HUES6 (cell line): ENCODE data around the gene MECR.

ENCODE experiments used
- H3K27ac ChIP-seq: 2 replicates; pipeline ENCODE4 v1.7.0; 2013; ENCODE audit warnings: low read depth, mild to moderate bottlenecking, low read length, inconsistent platforms
- H3K27me3 ChIP-seq: 2 replicates; pipeline ENCODE4 v1.6.1; 2013; ENCODE audit warnings: low read length; ENCODE audit not compliant: control insufficient read depth, insufficient read depth
- H3K36me3 ChIP-seq: 2 replicates; pipeline ENCODE4 v1.6.1; 2013; ENCODE audit warnings: low read length; ENCODE audit not compliant: control insufficient read depth, insufficient read depth
- H3K4me1 ChIP-seq: 2 replicates; pipeline ENCODE4 v1.6.1; 2013; ENCODE audit warnings: low read length; ENCODE audit not compliant: control insufficient read depth, insufficient read depth
- H3K4me3 ChIP-seq: 2 replicates; pipeline ENCODE4 v1.5.1; 2013; ENCODE audit warnings: low read depth, low read length
- H3K9ac ChIP-seq: one replicate; pipeline ENCODE4 v1.6.1; 2013; ENCODE audit warnings: mild to moderate bottlenecking, low read length
- H3K9me3 ChIP-seq: 2 replicates; pipeline ENCODE4 v1.6.1; 2013; ENCODE audit warnings: low read depth, low read length; ENCODE audit not compliant: control insufficient read depth, insufficient read depth

Gene MECR

DNA sequence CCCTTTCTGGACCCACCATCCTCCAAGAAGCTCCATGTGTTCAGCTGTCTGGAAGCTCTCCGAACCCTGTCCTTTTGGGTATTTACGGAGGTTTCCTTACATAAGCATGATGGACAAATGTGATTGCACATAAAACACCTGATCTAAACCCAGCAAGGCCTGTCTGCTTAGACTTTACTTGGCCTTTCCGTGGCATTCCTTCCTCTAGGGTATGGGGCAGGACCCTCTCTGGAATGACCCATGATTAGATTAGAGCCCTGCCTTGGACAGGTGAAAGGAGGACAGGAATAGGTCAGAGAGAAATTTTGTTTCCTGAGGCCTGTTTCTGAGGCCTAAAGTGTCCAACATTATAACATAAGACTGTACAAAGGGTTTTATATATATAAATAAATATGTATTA lies 22.4 kb upstream of the MECR start:
- Histone ChIP-seq H3K4me1 (peaks cover 48% of the 10 kb centered on the region), H3K4me3 (no peak overlapping the region), H3K9ac (no peak overlapping the region), H3K27me3 (peaks cover 1% of the 10 kb centered on the region), H3K9me3 (no peaks in the 10 kb centered on the region), H3K36me3 (no peaks in the 10 kb centered on the region), H3K27ac (no peak overlapping the region)

DNA sequence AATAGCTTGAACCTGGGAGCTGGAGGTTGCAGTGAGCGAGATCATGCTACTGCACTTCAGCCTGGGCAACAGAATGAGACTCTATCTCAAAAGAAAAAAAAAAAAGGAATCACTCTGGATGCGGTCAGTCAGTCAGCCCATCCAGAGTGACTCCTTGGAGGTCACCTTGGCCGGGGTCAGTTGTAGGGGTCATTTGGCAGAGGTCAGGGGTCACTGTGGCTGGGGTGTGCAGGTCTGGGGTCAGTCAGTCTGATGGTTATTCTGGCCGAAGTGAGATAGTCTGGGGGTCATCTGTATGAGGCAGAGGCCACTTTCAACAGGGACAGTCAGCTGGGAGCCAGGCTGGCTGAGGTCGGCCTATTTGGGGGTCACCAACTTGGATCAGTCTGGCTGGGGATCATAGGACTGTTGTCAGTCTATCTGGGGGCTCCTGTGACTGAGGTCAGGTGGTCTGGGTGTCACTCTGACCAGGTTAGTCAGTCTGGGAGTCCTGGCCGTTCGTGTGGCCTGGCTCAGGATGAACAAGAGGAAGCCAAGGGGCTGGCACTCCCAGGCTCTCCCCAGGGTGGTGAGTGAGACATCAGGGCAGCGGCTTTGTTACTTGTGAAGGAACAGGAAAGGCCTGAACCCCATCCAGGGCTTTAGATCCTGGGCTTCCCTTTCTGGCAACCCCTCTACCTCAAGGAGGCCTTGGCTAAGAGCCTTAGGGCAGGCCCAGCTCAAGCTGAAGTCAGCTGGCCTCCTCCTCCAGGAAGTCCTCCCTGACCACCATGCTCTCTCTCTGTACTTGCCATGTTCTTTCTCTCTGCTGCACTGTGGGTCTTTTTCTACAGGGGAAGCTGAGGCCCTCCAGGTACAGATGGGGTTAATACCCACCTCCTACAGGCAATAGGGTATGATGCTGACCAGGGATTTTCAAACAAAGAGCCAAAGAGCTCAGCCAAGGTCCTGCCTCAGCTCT lies 20.7 kb upstream of the MECR start:
- Histone ChIP-seq H3K9ac (no peak overlapping the region), H3K27ac (no peak overlapping the region), H3K9me3 (no peaks in the 10 kb centered on the region), H3K27me3 (no peaks in the 10 kb centered on the region), H3K4me1 (peaks cover 41% of the 10 kb centered on the region), H3K4me3 (no peak overlapping the region), H3K36me3 (no peaks in the 10 kb centered on the region)

DNA sequence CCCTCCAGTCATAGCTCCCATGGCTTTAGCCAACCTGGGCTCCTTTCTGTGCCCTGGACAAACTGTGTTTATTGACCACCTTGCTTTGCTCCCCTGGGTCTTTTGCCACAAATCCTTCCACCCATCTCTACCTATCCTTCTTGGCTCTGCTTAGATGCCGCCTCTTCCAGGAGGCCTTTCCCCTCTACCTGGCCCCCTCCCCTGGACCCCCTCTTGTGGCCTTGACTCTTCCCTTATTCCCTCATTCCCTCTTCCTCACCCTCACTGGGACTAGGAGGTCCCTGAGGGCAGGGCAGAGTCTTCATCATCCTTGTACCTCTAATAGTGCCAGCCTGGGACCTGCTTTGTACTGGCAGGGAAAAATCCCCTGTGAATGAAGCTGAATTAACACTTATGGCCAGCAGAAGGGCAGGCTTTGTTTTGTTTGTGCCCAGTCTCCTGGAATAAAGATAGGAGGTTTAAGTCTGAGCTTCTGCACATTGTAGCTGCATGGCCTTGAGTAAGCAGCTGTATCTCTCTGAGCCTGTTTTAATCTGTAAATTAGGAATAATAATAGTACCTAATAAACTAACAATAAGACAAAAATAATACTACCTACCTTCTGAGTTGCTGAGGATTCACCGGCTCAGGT lies 19.3 kb upstream of the MECR start:
- H3K27ac ChIP-seq, result peak overlapping the region; percentile 75
- H3K27me3 ChIP-seq, result no peaks in the 10 kb centered on the region
- H3K4me1 ChIP-seq, result peaks cover 34% of the 10 kb centered on the region
- no peaks in the 10 kb centered on the region for H3K9me3 ChIP-seq
- peak overlapping the region; percentile 69 for H3K9ac ChIP-seq
- H3K4me3 ChIP-seq, result no peak overlapping the region
- H3K36me3 ChIP-seq, result no peaks in the 10 kb centered on the region

DNA sequence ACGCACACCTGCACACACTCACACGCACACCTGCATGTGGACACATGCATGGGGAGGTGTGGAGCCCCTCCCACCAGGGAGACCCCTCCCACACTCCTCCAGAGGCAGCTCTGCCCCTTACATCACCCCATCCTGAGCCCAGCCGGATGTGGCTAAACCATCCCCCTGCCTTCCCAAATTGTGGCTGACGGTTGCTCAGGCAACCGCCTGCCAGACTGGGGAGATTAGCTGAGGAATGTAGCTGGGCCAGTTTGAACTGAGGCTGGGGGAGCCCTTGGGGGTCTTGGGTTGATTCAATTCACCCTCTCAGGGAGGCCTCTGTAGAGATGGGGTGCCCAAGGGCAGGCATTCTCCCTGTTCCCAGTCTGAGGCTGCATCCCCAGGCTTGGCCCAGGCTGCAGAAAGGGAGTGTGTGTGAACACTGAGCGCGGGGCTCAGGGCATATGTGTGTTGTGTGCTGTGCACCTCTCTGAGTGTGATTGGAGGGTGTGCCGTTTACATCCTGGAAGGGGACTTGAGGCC lies 18.5 kb upstream of the MECR start:
- Histone ChIP-seq H3K4me3 (peak overlapping the region; percentile 42), H3K27me3 (no peaks in the 10 kb centered on the region), H3K36me3 (no peaks in the 10 kb centered on the region), H3K9ac (peak overlapping the region; percentile 69), H3K27ac (peak overlapping the region; percentile 75), H3K9me3 (no peaks in the 10 kb centered on the region), H3K4me1 (peaks cover 34% of the 10 kb centered on the region)

DNA sequence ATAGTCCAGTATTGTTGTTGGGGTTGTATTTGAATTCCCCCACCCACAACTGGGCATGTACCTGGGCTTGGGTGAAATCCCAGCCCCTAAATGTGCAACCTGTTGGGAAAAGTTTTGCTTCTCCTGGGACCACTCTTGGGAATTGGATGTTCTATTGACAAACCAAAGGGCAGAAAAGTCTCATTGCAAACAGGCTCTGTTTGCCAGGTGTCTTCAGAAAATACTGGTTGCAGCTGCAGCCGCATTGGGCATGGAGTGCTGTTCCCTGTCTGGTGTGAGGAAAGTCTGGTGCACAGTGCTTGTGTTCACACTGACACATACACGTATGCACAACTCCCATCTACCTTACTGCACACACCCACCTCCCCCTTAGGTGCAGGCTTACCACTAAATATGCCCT lies 17.7 kb upstream of the MECR start:
- no peak overlapping the region for H3K27ac ChIP-seq
- H3K9me3 ChIP-seq, result no peaks in the 10 kb centered on the region
- H3K36me3 ChIP-seq, result no peaks in the 10 kb centered on the region
- peaks cover 41% of the 10 kb centered on the region for H3K4me1 ChIP-seq
- no peak overlapping the region for H3K4me3 ChIP-seq
- H3K27me3 ChIP-seq, result no peaks in the 10 kb centered on the region
- H3K9ac ChIP-seq, result no peak overlapping the region

DNA sequence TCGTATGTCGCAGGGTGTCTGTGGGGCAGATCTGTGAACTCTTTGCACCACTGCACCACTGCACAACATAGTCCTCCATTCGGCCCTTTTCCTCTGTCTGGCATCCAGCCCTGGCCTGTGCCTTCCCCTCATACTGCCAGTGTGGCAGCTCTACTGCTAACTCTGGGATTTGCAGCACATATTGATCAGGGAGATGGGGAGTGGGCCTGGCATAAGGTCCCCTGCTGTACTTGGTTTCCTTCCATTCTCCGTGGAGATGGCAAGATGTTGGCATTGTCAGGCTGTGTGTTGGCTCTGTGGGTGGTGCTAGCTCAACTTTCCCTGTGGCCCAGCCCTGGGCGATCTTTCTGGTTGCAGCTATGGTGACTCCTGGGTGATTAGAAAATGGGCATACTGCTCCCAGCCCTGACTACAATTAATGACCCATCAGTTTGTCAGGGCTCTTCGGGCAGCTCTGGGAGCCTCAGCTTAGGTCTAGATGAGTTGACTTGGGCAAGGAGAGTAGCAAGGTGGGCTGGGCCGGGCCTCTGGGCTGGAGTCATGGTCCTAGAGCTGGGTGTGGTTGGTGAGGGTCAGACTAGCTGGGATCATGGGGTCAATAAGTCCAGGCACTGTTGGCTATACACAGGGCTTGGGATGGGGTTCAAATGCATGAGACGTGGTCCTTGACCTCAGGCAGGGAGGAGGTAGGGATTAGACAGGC lies 17.0 kb upstream of the MECR start:
- Histone ChIP-seq H3K27ac (no peak overlapping the region), H3K4me1 (peaks cover 45% of the 10 kb centered on the region)

DNA sequence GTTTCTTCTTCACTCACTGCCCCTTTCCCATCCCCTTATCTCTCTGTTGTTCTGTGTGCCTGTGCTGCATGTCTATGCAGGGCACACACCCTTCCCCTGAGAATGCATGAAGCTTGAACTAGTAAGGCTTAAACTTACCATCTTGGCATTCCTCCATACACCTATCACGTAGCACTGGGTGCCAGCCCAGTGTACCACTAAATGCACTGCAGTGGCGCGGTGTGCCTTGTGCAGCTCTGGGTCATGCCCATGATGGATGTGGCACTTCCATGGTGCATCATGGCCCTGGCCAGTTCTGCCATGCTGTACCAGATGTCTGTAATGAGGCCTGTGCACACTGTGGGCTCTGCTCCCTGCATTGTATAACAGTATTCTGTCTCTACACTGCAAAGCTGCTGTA lies 16.3 kb upstream of the MECR start:
- Histone ChIP-seq H3K27me3 (no peaks in the 10 kb centered on the region), H3K9me3 (no peaks in the 10 kb centered on the region), H3K4me1 (peaks cover 45% of the 10 kb centered on the region), H3K36me3 (no peaks in the 10 kb centered on the region), H3K27ac (no peak overlapping the region), H3K4me3 (no peak overlapping the region), H3K9ac (no peak overlapping the region)

More for the DNA sequence above, 17.0 kb upstream of the MECR start:
- Histone ChIP-seq H3K36me3 (no peaks in the 10 kb centered on the region), H3K9ac (no peak overlapping the region), H3K9me3 (no peaks in the 10 kb centered on the region), H3K4me3 (no peak overlapping the region), H3K27me3 (no peaks in the 10 kb centered on the region)

DNA sequence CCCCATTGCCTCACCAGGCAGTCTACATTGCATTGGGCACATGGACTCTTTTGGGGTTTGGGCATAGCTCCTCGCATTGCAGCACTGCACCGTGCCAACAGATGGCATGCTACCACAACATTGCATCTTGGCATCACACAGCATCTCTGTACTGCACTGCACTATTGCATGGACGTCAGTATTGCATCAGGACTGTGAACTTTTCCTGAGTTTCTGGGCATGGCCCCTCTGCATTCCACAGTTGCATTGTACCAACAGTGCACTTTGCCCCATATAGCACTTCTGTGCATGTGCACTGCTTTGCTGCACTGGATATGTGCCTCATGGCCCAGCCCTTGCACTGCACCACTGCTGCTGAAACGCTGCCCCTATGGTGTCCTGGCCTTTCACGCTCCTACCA lies 15.1 kb upstream of the MECR start:
- Histone ChIP-seq H3K9ac (no peak overlapping the region), H3K4me3 (no peak overlapping the region), H3K36me3 (no peaks in the 10 kb centered on the region), H3K9me3 (no peaks in the 10 kb centered on the region), H3K27me3 (no peaks in the 10 kb centered on the region), H3K4me1 (peaks cover 48% of the 10 kb centered on the region), H3K27ac (no peak overlapping the region)

DNA sequence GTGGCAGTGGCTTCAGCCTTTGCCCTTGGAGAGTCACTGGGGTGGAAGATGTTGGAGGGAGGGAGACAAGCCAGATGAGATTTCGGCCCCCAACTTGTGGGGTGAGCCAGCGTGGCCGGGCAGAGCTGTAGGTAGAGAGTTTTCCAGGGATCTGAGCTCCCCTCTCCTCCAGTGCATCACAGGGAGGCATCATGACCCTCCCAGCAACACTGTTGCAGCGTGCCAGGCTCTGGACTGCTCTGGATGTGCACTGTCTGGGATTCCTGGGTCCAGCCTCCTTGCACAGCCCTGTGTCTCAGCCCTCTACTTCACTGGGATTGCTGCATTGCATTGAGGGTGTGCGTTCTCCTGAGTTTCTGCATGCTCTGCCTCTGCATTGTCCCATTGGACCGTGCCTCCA lies 14.5 kb upstream of the MECR start:
- Histone ChIP-seq H3K27ac (no peak overlapping the region), H3K4me3 (no peak overlapping the region), H3K9ac (no peak overlapping the region), H3K27me3 (no peaks in the 10 kb centered on the region), H3K4me1 (peaks cover 44% of the 10 kb centered on the region), H3K9me3 (no peaks in the 10 kb centered on the region), H3K36me3 (no peaks in the 10 kb centered on the region)

DNA sequence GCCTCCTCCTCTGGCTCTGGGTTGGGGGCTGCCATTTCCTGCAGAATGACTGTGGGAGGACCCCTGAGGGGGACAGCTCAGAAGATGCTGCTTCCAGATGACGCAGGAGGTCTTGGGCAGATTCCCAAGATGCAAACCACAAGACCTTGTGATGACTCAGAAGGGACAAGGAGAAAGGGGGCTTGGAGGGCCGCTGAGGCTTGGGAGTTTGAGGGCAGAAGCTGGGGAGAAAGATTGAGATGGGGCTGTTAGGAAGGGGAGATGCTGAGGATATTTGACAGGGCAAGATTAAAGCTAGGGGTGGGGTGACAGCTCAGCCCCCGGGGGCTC lies 13.1 kb upstream of the MECR start:
- Histone ChIP-seq H3K9ac (no peak overlapping the region), H3K36me3 (no peaks in the 10 kb centered on the region), H3K9me3 (no peaks in the 10 kb centered on the region)

More for the DNA sequence above, 13.1 kb upstream of the MECR start:
- Histone ChIP-seq H3K4me3 (no peak overlapping the region), H3K27ac (no peak overlapping the region), H3K27me3 (peaks cover 6% of the 10 kb centered on the region; the same call in 1 of the 2 replicates), H3K4me1 (peaks cover 44% of the 10 kb centered on the region)
